GM21526 (cell line): ENCODE measurements around the gene KPNB1.

Experiments
- ATAC-seq: cut with Tn5 transposase; IDR thresholded peaks from one replicate; pipeline ENCODE4 v1.9.1; 2021; ENCODE audit warnings: moderate library complexity; ENCODE audit not compliant: unreplicated experiment, low FRiP score

KPNB1 gene

DNA sequence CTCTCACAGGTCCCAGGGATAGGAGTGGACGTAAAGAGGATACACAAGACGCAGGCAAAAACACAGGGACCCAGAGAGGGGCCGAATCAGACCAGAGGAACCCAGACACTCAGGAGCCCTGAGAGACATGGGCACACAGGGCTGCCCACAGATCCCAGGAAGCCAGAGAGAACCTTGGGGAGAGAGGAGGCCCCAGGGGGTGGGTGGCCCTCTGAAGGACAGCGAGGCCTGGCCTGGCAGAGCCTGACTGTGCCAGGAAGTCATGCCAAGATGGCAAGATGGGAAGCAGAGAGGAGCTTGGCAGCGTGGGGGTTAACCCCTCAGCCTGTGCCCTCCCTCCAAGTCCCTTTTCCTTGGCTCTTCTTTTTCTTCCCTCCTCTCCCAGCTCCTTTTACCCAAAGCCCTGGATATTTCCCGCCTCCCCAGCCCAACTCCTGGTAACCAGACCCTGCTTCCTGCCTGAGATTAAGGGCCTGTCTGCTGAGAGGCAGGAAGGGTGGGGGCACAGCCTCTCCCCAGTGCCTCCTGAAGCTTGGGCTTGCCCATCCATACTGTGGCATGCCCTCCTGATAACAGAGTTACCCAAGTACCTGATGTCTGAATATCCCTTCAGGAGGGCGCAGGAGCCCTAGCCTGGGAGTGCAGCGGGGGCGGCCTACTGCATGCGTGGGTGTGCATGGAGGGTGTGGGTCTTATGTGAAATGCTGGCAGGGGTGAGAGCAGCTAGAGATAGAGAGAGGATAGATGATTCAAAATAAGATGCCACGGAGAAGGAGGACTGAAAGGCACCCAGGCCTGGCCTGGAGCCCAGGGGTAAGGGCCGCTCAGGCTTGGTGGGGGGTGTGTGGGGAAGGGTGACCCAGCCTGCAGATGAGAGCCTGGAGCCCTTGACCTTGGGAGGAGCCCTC, 77.3 kb downstream of the KPNB1 start:
- no peak for ATAC-seq

- ATAC-seq, result no peak
Measured at GRCh38 chr17:47727704-47728036, 78.0 kb downstream of the KPNB1 start.

- no peak for ATAC-seq
Measured at GRCh38 chr17:47728214-47728877, 78.6 kb downstream of the KPNB1 start.

DNA sequence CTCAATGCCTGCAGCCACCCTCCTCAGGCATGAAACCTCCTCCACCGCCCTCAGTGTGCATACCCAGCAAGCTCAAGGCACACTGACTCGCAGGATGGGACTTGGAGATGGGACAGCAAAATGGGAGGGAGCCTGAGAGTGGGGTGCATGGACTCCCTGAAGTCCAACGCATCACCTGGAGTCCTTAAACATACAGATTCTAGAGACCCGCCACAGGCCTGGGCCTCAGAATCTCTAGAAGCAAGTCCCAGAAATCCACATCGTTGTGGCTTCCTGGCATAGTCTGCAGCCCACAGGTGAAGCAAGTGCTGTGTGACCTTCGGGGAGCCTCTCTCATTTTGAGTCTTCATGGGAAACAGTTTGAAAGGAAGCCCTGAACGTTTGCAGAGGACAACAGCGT, 79.8 kb downstream of the KPNB1 start:
- ATAC-seq, result no peak

DNA sequence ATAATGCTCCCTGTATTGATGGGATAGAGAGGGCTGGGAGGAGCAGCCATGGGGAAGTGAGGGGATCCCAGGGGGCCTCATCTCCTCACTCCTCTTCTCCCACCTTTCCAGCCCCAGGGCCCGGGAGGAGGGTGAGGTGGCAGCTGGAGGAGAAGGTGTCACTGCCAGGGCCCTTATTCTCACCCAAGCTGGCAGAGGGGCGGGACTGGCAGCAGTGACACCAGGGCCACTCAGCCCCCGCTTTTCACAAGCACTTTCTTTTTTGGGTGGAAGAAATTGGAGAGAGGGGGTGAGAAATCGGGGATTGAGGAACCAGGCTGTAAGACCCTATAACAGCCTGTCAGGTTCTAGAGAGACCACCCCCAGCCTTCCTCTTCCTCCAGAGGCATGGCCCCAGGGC, 81.0 kb downstream of the KPNB1 start:
- no peak for ATAC-seq

GRCh38 chr17:47731396-47731795, 81.7 kb downstream of the KPNB1 start:
- ATAC-seq, result no peak

- no peak for ATAC-seq
Measured at GRCh38 chr17:47732399-47733046, 82.8 kb downstream of the KPNB1 start.

GRCh38 chr17:47733047-47733673, 83.4 kb downstream of the KPNB1 start, which contains the start of gene TBX21:
TBX21 (plus strand) TSS chr17:47733236; CDS start chr17:47733455, 219 bp downstream.
- peak; percentile 45 for ATAC-seq

DNA sequence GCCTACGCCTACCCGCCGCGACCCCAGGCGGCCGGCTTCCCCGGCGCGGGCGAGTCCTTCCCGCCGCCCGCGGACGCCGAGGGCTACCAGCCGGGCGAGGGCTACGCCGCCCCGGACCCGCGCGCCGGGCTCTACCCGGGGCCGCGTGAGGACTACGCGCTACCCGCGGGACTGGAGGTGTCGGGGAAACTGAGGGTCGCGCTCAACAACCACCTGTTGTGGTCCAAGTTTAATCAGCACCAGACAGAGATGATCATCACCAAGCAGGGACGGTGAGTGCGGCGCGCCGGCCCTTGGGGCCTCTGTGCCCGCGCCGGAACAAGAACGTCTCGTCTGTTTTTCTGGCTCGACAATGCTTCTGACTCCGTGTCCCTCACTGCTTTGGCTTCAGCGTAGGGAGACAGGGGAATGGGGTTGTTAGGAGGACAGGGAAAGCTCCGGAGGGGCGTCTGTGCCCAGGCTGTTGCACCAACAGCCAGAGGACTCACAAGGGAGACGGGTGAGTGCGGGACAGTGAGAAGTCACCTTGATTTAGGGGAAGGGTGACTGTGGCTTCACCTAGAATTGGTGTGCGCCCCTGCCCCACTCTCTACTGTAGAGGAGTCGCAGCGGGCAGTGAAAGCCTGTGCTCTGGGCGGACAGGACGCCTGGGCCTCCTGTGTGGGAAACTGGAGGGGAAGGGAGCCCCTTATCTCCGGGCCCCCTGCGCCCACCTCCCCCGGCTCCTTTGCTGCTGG, 84.1 kb downstream of the KPNB1 start:
- no peak for ATAC-seq

- no peak for ATAC-seq
Measured at GRCh38 chr17:47735139-47735464, 85.4 kb downstream of the KPNB1 start.
